GM18858 (cell line): ENCODE data around the gene DNAJC15.

Experiments used
- ATAC-seq: cut with Tn5 transposase; IDR thresholded peaks from one replicate; pipeline ENCODE4 v1.9.1; 2021; ENCODE audit not compliant: unreplicated experiment

The DNAJC15 gene

DNA sequence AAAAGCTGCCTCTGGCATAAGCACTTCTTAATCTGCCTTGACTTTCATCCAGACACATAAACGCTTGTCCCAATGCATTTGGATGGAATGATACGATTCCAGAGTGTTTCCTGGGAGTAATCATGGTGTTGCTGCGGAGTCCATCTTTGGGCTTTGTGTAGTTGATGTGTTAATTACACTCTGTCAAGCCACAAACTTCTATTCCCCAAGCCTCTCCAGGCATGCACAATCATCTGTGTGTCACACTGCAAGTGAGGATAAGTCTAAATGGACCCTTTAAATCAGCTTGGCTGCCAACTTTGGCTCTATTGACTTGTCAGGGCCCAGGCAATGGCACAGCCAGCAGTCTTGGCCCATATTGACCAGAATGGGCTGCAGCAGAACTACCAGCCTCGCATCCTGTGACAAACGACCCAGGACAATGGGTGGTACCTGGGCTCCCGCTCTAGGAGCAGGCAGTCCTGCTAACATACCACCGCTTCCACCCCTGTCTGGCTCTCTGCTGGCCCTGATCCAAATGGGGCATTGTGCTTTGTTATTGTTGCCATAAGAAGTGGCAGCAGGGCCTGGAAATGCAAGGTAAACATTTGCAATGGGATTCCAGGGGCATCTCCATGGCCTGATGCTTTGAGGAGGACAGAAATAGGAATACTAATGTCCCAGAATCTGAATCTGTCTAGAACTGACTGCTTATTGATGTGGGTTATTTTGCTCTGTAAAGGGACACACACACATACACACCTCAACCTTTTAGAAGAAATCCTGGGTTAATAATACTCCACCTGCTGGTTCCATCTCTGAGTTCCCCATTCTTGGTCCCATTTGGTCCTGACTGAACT lies 127.2 kb downstream of the DNAJC15 start:
- no peak for ATAC-seq

DNA sequence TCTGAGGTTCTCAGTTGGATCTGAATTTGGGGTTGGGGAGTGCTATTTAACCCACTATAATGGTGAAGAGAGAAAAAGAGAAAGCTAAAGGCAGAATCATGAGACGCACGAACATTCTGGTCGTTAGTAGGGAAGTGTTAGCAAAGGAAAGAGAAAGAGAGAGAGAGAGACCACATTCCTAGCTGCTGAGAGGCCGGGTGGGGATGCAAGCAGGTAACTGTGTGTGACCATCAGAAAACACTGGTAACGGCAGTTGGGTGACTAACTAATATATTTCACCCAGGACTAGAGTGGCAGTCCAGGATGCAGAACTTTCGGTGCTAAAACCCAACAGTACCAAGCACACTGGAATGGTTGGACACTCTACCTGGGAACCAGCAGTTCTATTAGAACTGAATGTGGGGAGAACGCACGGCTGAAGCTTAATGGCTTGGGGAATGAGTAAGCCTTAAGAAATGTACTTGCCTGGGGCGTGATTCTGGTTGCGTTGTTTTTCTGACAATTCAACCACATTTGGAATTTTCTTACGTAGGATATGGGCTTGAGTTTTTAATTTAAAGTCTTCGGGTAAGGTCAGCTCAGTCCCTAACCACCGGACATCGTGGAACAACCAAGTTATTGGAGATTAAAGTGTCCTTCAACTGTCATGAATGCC lies 130.2 kb downstream of the DNAJC15 start:
- no peak for ATAC-seq

DNA sequence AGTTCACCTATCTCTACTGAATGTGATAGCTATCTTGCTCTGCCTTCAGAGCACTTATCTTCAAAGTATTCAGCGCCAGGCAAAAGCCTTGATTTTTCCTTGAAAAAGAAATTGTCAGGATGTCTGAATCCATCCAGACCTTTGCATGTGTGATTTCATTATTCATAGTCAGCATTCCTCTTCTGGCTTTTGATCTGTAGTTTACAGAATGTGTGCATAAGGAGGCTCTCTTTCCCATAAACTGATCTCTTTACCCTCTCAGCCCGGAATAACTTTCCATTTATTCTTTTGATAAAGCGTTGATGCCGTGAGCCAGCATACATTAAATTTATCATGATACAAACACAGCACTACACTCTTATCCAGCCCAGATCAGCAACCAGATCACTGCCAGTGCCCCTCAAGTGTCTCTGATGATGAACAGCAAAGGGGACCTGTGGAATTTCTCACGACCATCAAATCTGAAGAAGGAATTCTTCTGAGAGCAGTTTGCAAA lies 130.8 kb downstream of the DNAJC15 start:
- no peak for ATAC-seq

DNA sequence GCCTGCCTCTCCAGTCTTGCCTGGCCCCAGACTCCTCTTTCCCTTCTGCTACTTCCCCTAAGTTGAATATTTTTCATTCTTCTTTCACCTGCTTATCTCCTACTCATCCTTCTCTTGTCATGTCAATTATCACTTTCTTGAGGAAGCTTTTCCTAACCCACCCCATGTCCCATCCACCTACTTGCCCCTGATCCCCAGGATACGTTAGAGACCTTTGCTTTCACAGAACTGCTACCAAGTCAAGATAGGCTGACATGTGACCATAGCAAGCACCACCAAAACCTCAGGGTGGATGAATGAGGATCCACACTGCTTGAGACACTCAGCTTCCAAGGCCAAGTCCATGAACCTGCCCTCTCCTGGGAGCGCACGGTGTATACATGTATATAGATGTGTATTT lies 131.5 kb downstream of the DNAJC15 start:
- ATAC-seq, result no peak

DNA sequence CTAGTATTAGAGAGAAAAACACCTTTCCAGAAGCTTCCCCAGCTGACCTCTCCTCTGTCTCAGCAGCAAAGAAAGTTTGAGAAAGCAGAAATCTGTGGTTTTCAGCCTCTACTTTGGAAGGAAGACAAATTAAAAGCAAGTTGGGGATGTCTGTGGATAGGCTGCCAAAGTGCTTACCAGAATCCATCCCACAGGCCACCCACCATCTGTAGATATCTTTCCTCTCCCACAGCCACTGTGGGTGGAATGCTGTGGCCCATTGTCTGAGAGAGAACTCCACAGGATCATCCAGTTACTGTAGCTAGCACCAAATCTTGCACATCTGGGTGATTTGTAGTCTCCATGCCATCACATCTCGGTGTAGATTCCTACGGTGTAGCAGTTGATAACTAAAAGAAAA lies 133.5 kb downstream of the DNAJC15 start:
- ATAC-seq, result no peak

DNA sequence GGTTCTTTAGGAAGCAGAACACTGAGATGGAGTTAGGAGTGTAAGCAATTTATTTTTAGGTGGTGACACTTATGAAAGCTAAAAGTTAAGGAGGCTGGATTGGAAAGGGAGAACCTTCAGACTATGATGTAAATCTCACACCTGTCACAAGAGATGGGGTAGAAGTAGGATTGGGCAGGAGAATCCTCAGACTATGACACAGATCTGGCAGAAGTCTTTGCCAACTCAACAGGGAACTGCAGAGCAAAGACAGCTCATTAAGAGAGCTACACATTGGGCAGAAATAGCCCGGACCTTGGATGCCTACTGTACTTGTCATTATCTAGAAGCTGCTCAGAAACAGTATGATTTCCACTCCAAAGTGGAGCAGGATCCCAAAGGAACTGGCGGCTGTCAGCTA lies 134.4 kb downstream of the DNAJC15 start:
- no peak for ATAC-seq

DNA sequence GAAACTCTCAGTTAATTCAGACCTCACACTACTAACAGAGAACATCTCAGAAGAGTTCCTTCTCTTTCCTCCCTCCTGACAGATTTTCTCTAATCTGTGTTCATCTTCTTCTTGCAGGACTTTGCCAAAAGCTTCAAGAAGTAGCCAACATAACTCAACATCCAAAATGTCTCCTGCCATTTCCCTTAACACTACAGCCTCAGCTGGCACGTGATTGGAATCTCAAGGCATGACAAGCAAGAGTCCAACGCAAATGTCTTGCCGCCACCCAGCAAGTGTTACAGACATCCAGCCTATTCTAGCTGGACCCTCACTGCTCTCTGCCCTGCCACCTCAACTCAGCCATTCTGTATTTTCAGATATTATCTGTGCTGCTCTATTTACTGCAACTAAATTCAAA lies 135.1 kb downstream of the DNAJC15 start:
- no peak for ATAC-seq

DNA sequence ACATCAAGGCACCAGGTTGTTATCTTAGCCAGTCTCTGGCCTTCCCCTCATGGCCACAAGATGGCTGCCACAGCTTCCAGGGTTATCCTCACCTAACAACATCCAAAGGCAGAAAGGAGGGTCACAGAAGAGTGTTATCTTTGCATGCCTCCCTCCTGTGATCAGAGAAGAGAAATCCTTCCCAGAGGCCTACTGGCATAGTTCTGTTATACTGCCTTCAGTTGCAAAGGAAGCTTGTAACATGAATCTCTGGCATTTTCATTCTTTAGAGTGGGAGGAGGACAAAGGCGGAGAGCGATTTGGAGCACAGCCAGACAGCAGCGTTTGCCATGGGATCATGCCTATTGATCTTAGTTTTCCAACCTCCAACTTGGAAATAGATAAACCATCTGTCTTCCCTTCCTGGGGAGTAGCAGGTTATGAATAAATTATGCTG lies 135.7 kb downstream of the DNAJC15 start:
- no peak for ATAC-seq
